ENCODE results near the gene KIF6.

DNA sequence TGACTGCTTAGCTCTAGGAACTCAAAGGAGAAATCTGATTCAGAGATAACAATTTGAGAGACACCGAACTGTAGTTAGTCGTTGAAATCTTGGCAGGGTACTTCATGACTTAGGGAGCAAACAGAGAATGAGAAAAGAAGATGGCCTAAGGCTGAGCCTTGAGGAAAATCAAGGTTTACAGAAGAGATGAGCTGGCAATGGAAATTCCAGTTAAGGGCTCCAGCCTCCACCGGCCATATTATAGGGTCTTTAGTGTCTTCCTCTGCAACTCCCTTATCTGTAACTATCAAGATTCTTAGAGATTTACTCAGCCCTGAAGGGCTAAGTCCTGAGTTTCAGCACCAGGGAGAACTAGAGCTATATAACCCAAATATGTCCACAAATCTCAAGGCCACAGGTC, 437.6 kb downstream of the KIF6 start:
- TF ChIP-seq LEF1 (IDR thresholded peaks at IDR 0.05; ENCODE audit: borderline replicate concordance) (no peak), SUZ12 (IDR thresholded peaks at IDR 0.05) (no peak), SP1 (IDR thresholded peaks at IDR 0.05) (no peak), FOXK2 (IDR thresholded peaks at IDR 0.05) (no peak), FOXM1 (IDR thresholded peaks at IDR 0.05; ENCODE audit: borderline replicate concordance) (no peak), TARDBP (IDR thresholded peaks at IDR 0.05) (no peak), BHLHE40 (IDR thresholded peaks at IDR 0.05; ENCODE audit: borderline replicate concordance) (no peak), PKNOX1 (IDR thresholded peaks at IDR 0.05) (no peak), HDGF (IDR thresholded peaks at IDR 0.05; ENCODE audit: borderline replicate concordance) (no peak)
